ENCODE measurements around the gene ATP4B. TPM values are rescaled to one million over a fixed set of nuclear protein-coding genes. Genes with fewer than 3 reads are reported as not detected.

Gene ATP4B
- total RNA-seq, 1 experiment from 2014 or later, result not detected

- ATAC-seq (no peak), DNase-seq (ENCODE audit: low read depth, low spot score) (no peak)
- Histone ChIP-seq H4K20me1 (ENCODE audit: insufficient read depth) (no peaks in the 10 kb centered on the region), H3K9ac (ENCODE audit: low read length) (no peak within 1 kb of the TSS), H3K36me3 (ENCODE audit: control insufficient read depth in 1 of 2, insufficient read depth in 2 of 2, low read length in 2 of 2) (no peaks in the 10 kb centered on the region), H3K9me3 (ENCODE audit: control insufficient read depth in 1 of 2, insufficient read depth in 1 of 2, low read depth in 1 of 2, low read length in 2 of 2) (no peaks in the 10 kb centered on the region; a peak in 1 of 4 replicates), H3K9me2 (ENCODE audit: insufficient read depth) (no peaks in the 10 kb centered on the region), H3K4me1 (ENCODE audit: control insufficient read depth in 1 of 2, insufficient read depth in 2 of 2, low read length in 2 of 2) (no peaks in the 10 kb centered on the region), H3K79me2 (ENCODE audit: insufficient read depth, low read length) (no peaks in the 10 kb centered on the region), H2AFZ (ENCODE audit: low read depth, low read length, poor library complexity, severe bottlenecking) (no peak within 1 kb of the TSS), H3K4me3 (replicated peaks in 1 of 2; ENCODE audit: low read depth in 1 of 2, low read length in 2 of 2) (no peak within 1 kb of the TSS), H3K4me2 (ENCODE audit: low read length) (no peak within 1 kb of the TSS), H3K27me3 (ENCODE audit: insufficient read depth, low read length) (no peaks in the 10 kb centered on the region), H3K27ac (ENCODE audit: low read depth, low read length) (no peak within 1 kb of the TSS)
- no TSS peak for BruUV-seq (replicated peaks)
- ChIA-PET POLR2A (no interaction called here), CTCF (no interaction called here), RAD21 (ENCODE audit: low non-redundant PET in 1 of 2, low total read pairs in 2 of 2, uncharacterized antibody in 2 of 2, unreplicated experiment in 2 of 2) (no interaction called here)
- TF ChIP-seq JUND (IDR thresholded peaks at IDR 0.05) (no peak), ZFX (IDR thresholded peaks at IDR 0.05) (no peak), POLR2A (IDR thresholded peaks at IDR 0.05; ENCODE audit: borderline replicate concordance, extremely low read depth, insufficient read depth, insufficient read length) (no peak), SIN3A (IDR thresholded peaks at IDR 0.05; ENCODE audit: low read depth) (no peak), CEBPB (IDR thresholded peaks at IDR 0.05; ENCODE audit: low read depth) (no peak), FOSL1 (IDR thresholded peaks at IDR 0.05; ENCODE audit: low read depth) (no peak), CBX3 (IDR thresholded peaks at IDR 0.05; ENCODE audit: low read depth) (no peak), EZH2phosphoT487 (IDR thresholded peaks at IDR 0.05; ENCODE audit: borderline replicate concordance) (no peak), ATF3 (IDR thresholded peaks at IDR 0.05) (no peak), YY1 (IDR thresholded peaks at IDR 0.05; ENCODE audit: extremely low read depth, insufficient replicate concordance, low read depth, low read length) (no peak), EGR1 (IDR thresholded peaks at IDR 0.05; ENCODE audit: low read depth) (no peak), MAX (IDR thresholded peaks at IDR 0.05) (no peak), SP1 (IDR thresholded peaks at IDR 0.05; ENCODE audit: low read depth) (no peak), TCF7L2 (IDR thresholded peaks at IDR 0.05; ENCODE audit: borderline replicate concordance, extremely low read depth, insufficient read depth, insufficient read length) (no peak), ELF1 (IDR thresholded peaks at IDR 0.05; ENCODE audit: borderline replicate concordance, low read depth) (no peak), SRF (IDR thresholded peaks at IDR 0.05; ENCODE audit: low read depth) (no peak), REST (IDR thresholded peaks at IDR 0.05; ENCODE audit: low read depth) (no peak)
- intact Hi-C loops (cut with micrococcal nuclease), result no loop called here
Observed at GRCh38 chr13:113666951-113667701, 9.1 kb upstream of the ATP4B start, which contains the start of gene GRK1. Gene GRK1, plus strand, starts transcription at chr13:113667219. Its CDS starts 168 bp downstream, at chr13:113667387.
